UCSD-AML1 (cell line): ENCODE results near the gene GPC5.

ENCODE experiments used
- DNase-seq: peaks from one replicate; lab custom pipeline; 2025; ENCODE audit not compliant: unreplicated experiment; lab: John Stamatoyannopoulos, UW

GPC5 gene

GRCh38 chr13:92578358-92578757 lies 1179.9 kb downstream of the GPC5 start:
- DNase-seq = no peak

GRCh38 chr13:92589955-92590354 lies 1191.5 kb downstream of the GPC5 start:
- no peak for DNase-seq

- no peak for DNase-seq
Measured at GRCh38 chr13:92590503-92590908, 1192.1 kb downstream of the GPC5 start.

GRCh38 chr13:92591117-92591516 lies 1192.7 kb downstream of the GPC5 start:
- no peak for DNase-seq

- DNase-seq = no peak
Measured at GRCh38 chr13:92592757-92593156, 1194.3 kb downstream of the GPC5 start.

- DNase-seq = no peak
Measured at GRCh38 chr13:92602560-92602959, 1204.1 kb downstream of the GPC5 start.

GRCh38 chr13:92609376-92609775 lies 1211.0 kb downstream of the GPC5 start:
- no peak for DNase-seq

- DNase-seq = no peak
Measured at GRCh38 chr13:92612892-92613291, 1214.5 kb downstream of the GPC5 start.

GRCh38 chr13:92613921-92614320 lies 1215.5 kb downstream of the GPC5 start:
- no peak for DNase-seq

- no peak for DNase-seq
Measured at GRCh38 chr13:92621985-92622384, 1223.6 kb downstream of the GPC5 start.

GRCh38 chr13:92622905-92623304 lies 1224.5 kb downstream of the GPC5 start:
- DNase-seq = no peak

- no peak for DNase-seq
Measured at GRCh38 chr13:92626274-92626673, 1227.9 kb downstream of the GPC5 start.

- DNase-seq = no peak
Measured at GRCh38 chr13:92640936-92641335, 1242.5 kb downstream of the GPC5 start.

GRCh38 chr13:92649140-92649813 lies 1250.9 kb downstream of the GPC5 start:
- no peak for DNase-seq

- DNase-seq = no peak
Measured at GRCh38 chr13:92656103-92656502, 1257.7 kb downstream of the GPC5 start.

GRCh38 chr13:92656648-92657047 lies 1258.2 kb downstream of the GPC5 start:
- no peak for DNase-seq

- DNase-seq = no peak
Measured at GRCh38 chr13:92657565-92657964, 1259.1 kb downstream of the GPC5 start.

- no peak for DNase-seq
Measured at GRCh38 chr13:92658293-92658692, 1259.9 kb downstream of the GPC5 start.

GRCh38 chr13:92661406-92661805 lies 1263.0 kb downstream of the GPC5 start:
- DNase-seq = no peak

GRCh38 chr13:92668157-92668556 lies 1269.7 kb downstream of the GPC5 start:
- DNase-seq = no peak

- DNase-seq = no peak
Measured at GRCh38 chr13:92670096-92670495, 1271.7 kb downstream of the GPC5 start.

GRCh38 chr13:92671821-92672220 lies 1273.4 kb downstream of the GPC5 start:
- no peak for DNase-seq

GRCh38 chr13:92676246-92676645 lies 1277.8 kb downstream of the GPC5 start:
- DNase-seq = no peak
